K562 (cell line): ENCODE results near the gene INPP5K. TPM values are rescaled to one million over a fixed set of nuclear protein-coding genes. Genes with fewer than 3 reads are reported as not detected.

Experiments
- ATAC-seq: fragments of 200-7000 bp; cut with Tn5 transposase; 3 replicates; pipeline ENCODE4 v1.9.1; 2020; ENCODE audit warnings: moderate library complexity
- BruUV-seq: library from RNA; stranded (reverse); fragments of 400-500 nt; replicated peaks from 2 replicates; lab custom pipeline; 2021; lab: Mats Ljungman, UMichigan
- CTCF ChIA-PET: fragments of 300-600 bp; formaldehyde crosslinking; extraction: SDS; loops from one replicate; lab custom pipeline; 2021; ENCODE audit warnings: low intra/inter-chr PET ratio; lab: Yijun Ruan, JAX
- POLR2A ChIA-PET: fragments of 300-600, 350-650 bp; sonication (Branson Sonifier 250); formaldehyde crosslinking; extraction: SDS; loops from one replicate; lab custom pipeline; 2021; ENCODE audit warnings: antibody characterized with exemption, inconsistent platforms; lab: Yijun Ruan, JAX
- DNase-seq, 4 experiments: peaks; one replicate each; pipeline versions ENCODE4 v3.0.0 to v3.0.0-alpha.2; 2011 to 2018; ENCODE audit warnings: low spot score in 3 of 4, mixed read lengths in 3 of 4; ENCODE audit errors: extremely low read depth in 1 of 4
- FAIRE-seq: peaks from 2 replicates; lab custom pipeline; 2011; peaks lifted over from hg19 to GRCh38; lab: Jason Lieb, UNC
- H2AFZ ChIP-seq: 2 replicates; pipeline ENCODE4 v1.6.0; 2011; ENCODE audit warnings: low read depth, low read length, control low read depth, inconsistent platforms
- H3K27ac ChIP-seq: fragments of 200-600 bp; 3 replicates; pipeline ENCODE4 v1.8.0; 2011; ENCODE audit warnings: low read depth, mild to moderate bottlenecking, control low read depth, inconsistent platforms, low read length, moderate library complexity, mixed read lengths; ENCODE audit errors: extremely low read depth
- H3K27me3 ChIP-seq, 2 experiments: fragments of 300-600 bp in 1 of 2; 2 replicates in 1 of 2; 3 replicates in 1 of 2; pipeline versions ENCODE4 v1.6.0 to v1.8.0; 2011; ENCODE audit warnings: inconsistent platforms in 2 of 2, low read length in 2 of 2, mild to moderate bottlenecking in 1 of 2, mixed read lengths in 1 of 2, moderate library complexity in 1 of 2; ENCODE audit not compliant: control insufficient read depth in 2 of 2, insufficient read depth in 2 of 2
- H3K36me3 ChIP-seq: fragments of 300-600 bp; 3 replicates; pipeline ENCODE4 v1.8.0; 2011; ENCODE audit warnings: mild to moderate bottlenecking, low read length, inconsistent platforms; ENCODE audit not compliant: control insufficient read depth, insufficient read depth
- H3K4me1 ChIP-seq, 2 experiments: fragments of 200-600 bp in 1 of 2; replicated peaks in 1 of 2; 2 replicates in 1 of 2; 3 replicates in 1 of 2; pipeline versions ENCODE4 v1.5.1 to v1.8.0; 2011; ENCODE audit warnings: inconsistent platforms in 2 of 2, low read length in 2 of 2, mild to moderate bottlenecking in 1 of 2, mixed read lengths in 1 of 2, moderate library complexity in 1 of 2; ENCODE audit not compliant: control insufficient read depth in 2 of 2, insufficient read depth in 2 of 2
- H3K4me2 ChIP-seq: 2 replicates; pipeline ENCODE4 v1.6.1; 2011; ENCODE audit warnings: low read length, control low read depth, inconsistent platforms, mixed read lengths; ENCODE audit not compliant: insufficient read depth
- H3K4me3 ChIP-seq: fragments of 200-600 bp; sonication (generic), shearing (Covaris generic); 2 replicates; pipeline ENCODE4 v1.5.1; 2016; ENCODE audit warnings: control low read depth, inconsistent platforms
- H3K79me2 ChIP-seq: fragments of 200-600 bp; 3 replicates; pipeline ENCODE4 v1.8.0; 2011; ENCODE audit warnings: low read length, inconsistent platforms; ENCODE audit not compliant: control insufficient read depth, insufficient read depth
- H3K9ac ChIP-seq, 2 experiments: 2 replicates each; pipeline versions ENCODE4 v1.6.0 to v1.6.1; 2011; ENCODE audit warnings: low read depth in 2 of 2, low read length in 2 of 2, control low read depth in 1 of 2, inconsistent platforms in 1 of 2, mild to moderate bottlenecking in 1 of 2, mixed read lengths in 1 of 2; ENCODE audit not compliant: insufficient read depth in 1 of 2
- H3K9me1 ChIP-seq: one replicate; pipeline ENCODE4 v1.6.0; 2011; ENCODE audit warnings: inconsistent platforms, mild to moderate bottlenecking, low read length, moderate library complexity; ENCODE audit not compliant: control insufficient read depth, insufficient read depth
- H3K9me3 ChIP-seq: replicated peaks from 2 replicates; pipeline ENCODE4 v1.5.1; 2011; ENCODE audit warnings: low read depth, low read length, inconsistent platforms; ENCODE audit not compliant: control insufficient read depth, insufficient read depth
- H4K20me1 ChIP-seq: replicated peaks from 2 replicates; pipeline ENCODE4 v1.6.1; 2011; ENCODE audit warnings: low read length, inconsistent platforms, mixed read lengths; ENCODE audit not compliant: control insufficient read depth, insufficient read depth
- ASH1L ChIP-seq: fragments of 450-650 bp; IDR thresholded peaks from 2 replicates; pipeline ENCODE4 v1.6.1; 2018; ENCODE audit warnings: borderline replicate concordance, mild to moderate bottlenecking, low read depth; ENCODE audit not compliant: partially characterized antibody
- CEBPB ChIP-seq: fragments of 450-650 bp; IDR thresholded peaks from 2 replicates; pipeline ENCODE4 v1.6.1; 2016; ENCODE audit warnings: missing genetic modification characterization, missing compliant biosample characterization
- KDM1A ChIP-seq, 2 experiments: fragments of 450-650 bp; IDR thresholded peaks; 2 replicates each; pipeline ENCODE4 v1.6.1; 2016; ENCODE audit warnings: mild to moderate bottlenecking in 2 of 2
- KLF16 ChIP-seq: IDR thresholded peaks from 2 replicates; pipeline ENCODE4 v1.6.1; 2016; ENCODE audit warnings: antibody characterized with exemption
- L3MBTL2 ChIP-seq: fragments of 450-650 bp; IDR thresholded peaks from 2 replicates; pipeline ENCODE4 v1.6.1; 2016; ENCODE audit warnings: mild to moderate bottlenecking, moderate library complexity
- TAF1 ChIP-seq: IDR thresholded peaks from 2 replicates; pipeline ENCODE4 v1.6.1; 2011; ENCODE audit warnings: mild to moderate bottlenecking, low read length, moderate library complexity; ENCODE audit not compliant: insufficient read depth, control insufficient read depth, severe bottlenecking; ENCODE audit errors: extremely low read depth
- WGBS: fragments of 100-300 bp; shearing (Covaris generic); methylation state at CpG from one replicate; pipeline ENCODE4 v1.1.6; 2016; ENCODE audit warnings: low coverage, mixed read lengths; ENCODE audit not compliant: insufficient coverage; ENCODE audit errors: missing lambda C conversion rate; 5-methylcytosine and 5-hydroxymethylcytosine counted together
- in situ Hi-C: fragments of 300-500 bp; cut with MboI; formaldehyde crosslinking; loops from 4 replicates; pipeline ENCODE4 v1.15.0; 2018; ENCODE audit warnings: inconsistent platforms, mixed read lengths
- intact Hi-C: fragments of 100-400 bp; cut with micrococcal nuclease; formaldehyde crosslinking; loops from 2 replicates; pipeline ENCODE4 v1.14.2; 2022
- polyA plus RNA-seq, 8 experiments: library from polyadenylated mRNA; depleted of rRNA in 4 of 8; stranded (reverse) in 5 of 8; unstranded in 3 of 8; fragments of >200 nt; fragmentation: Nextera tagmentation in 2 of 8; fragmentation: Illumina TruSeq in 1 of 8; extraction: Ambion mirVana in 2 of 8; extraction: Trizol in 1 of 8; gene quantifications; 2 replicates each; pipeline versions ENCODE4 v1.2.1 to v1.2.3, GENCODE V29; 2011 to 2014; ENCODE audit warnings: inconsistent platforms in 1 of 8, missing spikeins in 1 of 8
- total RNA-seq, 7 experiments: library from RNA; depleted of rRNA in 6 of 7; stranded (reverse); fragments of >200 nt in 6 of 7; fragmentation: Illumina TruSeq in 2 of 7; extraction: Trizol in 2 of 7; gene quantifications; 2 replicates each; pipeline versions ENCODE4 v1.2.1 to v1.2.3, GENCODE V29; 2011 to 2021; ENCODE audit warnings: low replicate concordance in 1 of 7

The INPP5K gene
- total and polyA plus RNA-seq, 9 of the 15 experiments (the other 6 are each of a cell fraction or from before 2014, with no cell fraction given) = 0.63 to 15.1 (median 10.1) TPM

GRCh38 chr17:1535737-1536136 is 19.3 kb upstream of the INPP5K start:
- in situ Hi-C loops = no loop called here
- no peaks in the 10 kb centered on the region for H3K27me3 ChIP-seq

GRCh38 chr17:1533661-1534325 is 17.4 kb upstream of the INPP5K start:
- no peaks in the 10 kb centered on the region for H3K9me3 ChIP-seq
- TF ChIP-seq KLF16 (no peak), TAF1 (no peak), ASH1L (no peak), L3MBTL2 (no peak)
- TF ChIP-seq, all 486 proteins: peak for 0
- Histone ChIP-seq H3K36me3 (peaks cover 61% of the 10 kb centered on the region; the same call in 2 of the 3 replicates), H3K27ac (no peak overlapping the region), H3K4me1 (no peaks in the 10 kb centered on the region; a peak in 1 of 5 replicates), H3K4me3 (no peak overlapping the region), H3K79me2 (no peaks in the 10 kb centered on the region), H4K20me1 (no peaks in the 10 kb centered on the region), H3K27me3 (no peaks in the 10 kb centered on the region), H3K4me2 (no peak overlapping the region), H3K9ac (0 out of 4 replicates have a peak overlapping the region, but pooled peaks of 1 of the 2 experiments have one; percentile 52), H2AFZ (no peak overlapping the region), H3K9me1 (no peaks in the 10 kb centered on the region)
- 90% methylated on average over 19 of the region's 24 CpGs for WGBS
- FAIRE-seq = no peak
- no peak for DNase-seq
- CTCF ChIA-PET = interaction anchor here (0.9 to 1.2 kb wide), 2 partner anchors 168 to 274 kb away, joined by 3 to 5 read pairs; no protein-coding TSS in a partner anchor
- no peak for ATAC-seq
- POLR2A ChIA-PET = interaction anchor here (0.6 to 1.8 kb wide), 8 partner anchors 8 to 329 kb away, joined by 3 to 7 read pairs (median 4); partner anchors contain the start of gene INPP5K
- in situ Hi-C loops (no loop called here), intact Hi-C loops (no loop called here)
- no TSS peak for BruUV-seq

More at GRCh38 chr17:1535737-1536136, 19.3 kb upstream of the INPP5K start:
- no peak for TF ChIP-seq CEBPB (tag)
- TF ChIP-seq KDM1A (IDR thresholded peaks at IDR 0.05) = peak; percentile 57 to 71; a peak in 3 of 4 replicates
- Histone ChIP-seq H3K36me3 (peaks cover 68% of the 10 kb centered on the region; the same call in 2 of the 3 replicates), H3K4me1 (no peaks in the 10 kb centered on the region; a peak in 1 of 5 replicates), H3K27ac (no peak overlapping the region), H3K9me3 (no peaks in the 10 kb centered on the region), H4K20me1 (no peaks in the 10 kb centered on the region), H3K9me1 (no peaks in the 10 kb centered on the region), H3K4me2 (no peak overlapping the region), H2AFZ (no peak overlapping the region), H3K9ac (no peak overlapping the region), H3K79me2 (no peaks in the 10 kb centered on the region), H3K4me3 (no peak overlapping the region)
- DNase-seq (no peak), FAIRE-seq (no peak), ATAC-seq (no peak)
- intact Hi-C loops = no loop called here
- POLR2A ChIA-PET = no interaction called here
- WGBS = 84% methylated on average over 4 of the region's 4 CpGs
- CTCF ChIA-PET = no interaction called here
- BruUV-seq = no TSS peak
